GM20431 (cell line): Measurements from ENCODE around the gene BCAS1.

Source experiments
- in situ Hi-C: fragments of 300-500 bp; cut with MseI, MboI; formaldehyde crosslinking; loops from one replicate; pipeline ENCODE4 v1.15.0; 2020; ENCODE audit warnings: low sequenced_read_pairs; ENCODE audit not compliant: unreplicated experiment

The BCAS1 gene

GRCh38 chr20:53973882-53974281 lies 96.5 kb downstream of the BCAS1 start:
- in situ Hi-C loops: loop anchor here (25.0 kb wide), 1 partner anchor 562 kb away; no protein-coding TSS in a partner anchor

GRCh38 chr20:53972179-53972578 lies 98.2 kb downstream of the BCAS1 start:
- in situ Hi-C loops: loop anchor here (25.0 kb wide), 1 partner anchor 560 kb away; no protein-coding TSS in a partner anchor

GRCh38 chr20:53971096-53971683 lies 99.2 kb downstream of the BCAS1 start:
- in situ Hi-C loops: loop anchor here (25.0 kb wide), 1 partner anchor 559 kb away; no protein-coding TSS in a partner anchor

- in situ Hi-C loops: loop anchor here (25.0 kb wide), 1 partner anchor 558 kb away; no protein-coding TSS in a partner anchor
Observed at GRCh38 chr20:53970232-53970631, 100.2 kb downstream of the BCAS1 start.

GRCh38 chr20:53967527-53967926 lies 102.9 kb downstream of the BCAS1 start:
- in situ Hi-C loops: loop anchor here (25.0 kb wide), 1 partner anchor 555 kb away; no protein-coding TSS in a partner anchor

GRCh38 chr20:53966774-53967398 lies 103.5 kb downstream of the BCAS1 start:
- in situ Hi-C loops: loop anchor here (25.0 kb wide), 1 partner anchor 555 kb away; no protein-coding TSS in a partner anchor

- in situ Hi-C loops: loop anchor here (25.0 kb wide), 1 partner anchor 552 kb away; no protein-coding TSS in a partner anchor
Observed at GRCh38 chr20:53964501-53965253, 105.7 kb downstream of the BCAS1 start.

GRCh38 chr20:53964067-53964466 lies 106.3 kb downstream of the BCAS1 start:
- in situ Hi-C loops: loop anchor here (25.0 kb wide), 1 partner anchor 552 kb away; no protein-coding TSS in a partner anchor

GRCh38 chr20:53963635-53964034 lies 106.8 kb downstream of the BCAS1 start:
- in situ Hi-C loops: loop anchor here (25.0 kb wide), 1 partner anchor 551 kb away; no protein-coding TSS in a partner anchor

GRCh38 chr20:53962388-53962787 lies 108.0 kb downstream of the BCAS1 start:
- in situ Hi-C loops: loop anchor here (25.0 kb wide), 1 partner anchor 550 kb away; no protein-coding TSS in a partner anchor

GRCh38 chr20:53961527-53961926 lies 108.9 kb downstream of the BCAS1 start:
- in situ Hi-C loops: loop anchor here (25.0 kb wide), 1 partner anchor 549 kb away; no protein-coding TSS in a partner anchor

GRCh38 chr20:53960579-53961272 lies 109.7 kb downstream of the BCAS1 start:
- in situ Hi-C loops: loop anchor here (25.0 kb wide), 1 partner anchor 548 kb away; no protein-coding TSS in a partner anchor

- in situ Hi-C loops: loop anchor here (25.0 kb wide), 1 partner anchor 548 kb away; no protein-coding TSS in a partner anchor
Observed at GRCh38 chr20:53959911-53960578, 110.3 kb downstream of the BCAS1 start.

GRCh38 chr20:53958260-53958659 lies 112.1 kb downstream of the BCAS1 start:
- in situ Hi-C loops: loop anchor here (25.0 kb wide), 1 partner anchor 546 kb away; no protein-coding TSS in a partner anchor

GRCh38 chr20:53957451-53958172 lies 112.8 kb downstream of the BCAS1 start:
- in situ Hi-C loops: loop anchor here (25.0 kb wide), 1 partner anchor 545 kb away; no protein-coding TSS in a partner anchor

GRCh38 chr20:53956013-53956715 lies 114.2 kb downstream of the BCAS1 start:
- in situ Hi-C loops: loop anchor here (25.0 kb wide), 1 partner anchor 544 kb away; no protein-coding TSS in a partner anchor
